LNCaP clone FGC (cell line): ENCODE results near the gene HDAC3.

ENCODE experiments used
- DNase-seq: peaks from one replicate; pipeline ENCODE4 v3.0.0-alpha.2; 2011; ENCODE audit warnings: low read depth
- H3K4me3 ChIP-seq: 2 replicates; pipeline ENCODE4 v1.5.1; 2011; ENCODE audit warnings: mild to moderate bottlenecking, low read depth, low read length, control low read depth
- CTCF ChIP-seq: IDR thresholded peaks from 2 replicates; pipeline ENCODE4 v1.5.1; 2012; ENCODE audit warnings: mild to moderate bottlenecking; ENCODE audit not compliant: control insufficient read depth, insufficient read depth; ENCODE audit errors: extremely low read depth

Gene HDAC3

GRCh38 chr5:141657404-141657803, 20.8 kb upstream of the HDAC3 start:
- no peak for TF ChIP-seq CTCF
- no peak overlapping the region for H3K4me3 ChIP-seq

GRCh38 chr5:141656396-141656795, 19.7 kb upstream of the HDAC3 start:
- DNase-seq, result no peak
- H3K4me3 ChIP-seq, result no peak overlapping the region
- TF ChIP-seq CTCF, result no peak

More at GRCh38 chr5:141657404-141657803, 20.8 kb upstream of the HDAC3 start:
- DNase-seq, result no peak

GRCh38 chr5:141655020-141655419, 18.4 kb upstream of the HDAC3 start:
- H3K4me3 ChIP-seq, result no peak overlapping the region
- DNase-seq, result no peak
- no peak for TF ChIP-seq CTCF

- TF ChIP-seq CTCF, result no peak
- no peak for DNase-seq
- no peak overlapping the region for H3K4me3 ChIP-seq
Observed at GRCh38 chr5:141654298-141654697, 17.6 kb upstream of the HDAC3 start.

- H3K4me3 ChIP-seq, result no peak overlapping the region
- no peak for TF ChIP-seq CTCF
- DNase-seq, result no peak
Observed at GRCh38 chr5:141651728-141652105, 15.1 kb upstream of the HDAC3 start.

- no peak for DNase-seq
- TF ChIP-seq CTCF, result no peak
- H3K4me3 ChIP-seq, result peak within 1 kb of the TSS; percentile 41
Observed at GRCh38 chr5:141650851-141651727, 14.4 kb upstream of the HDAC3 start, which contains the start of gene FCHSD1. FCHSD1 (minus strand) TSS chr5:141651418; CDS start chr5:141651368, 50 bp downstream.
